CD14-positive monocyte (primary cell): Measurements from ENCODE around the gene CHRNA4. TPM values are rescaled to one million over a fixed set of nuclear protein-coding genes. Genes with fewer than 3 reads are reported as not detected.

Source experiments
- DNase-seq, 3 donors: peaks; one replicate each; pipeline ENCODE4 v3.0.0-alpha.2; 2011 to 2022
- H2AFZ ChIP-seq: 2 replicates; pipeline ENCODE4 v1.6.0; 2012; ENCODE audit warnings: mild to moderate bottlenecking, low read depth, low read length, inconsistent platforms; ENCODE audit not compliant: insufficient read depth, poor library complexity, severe bottlenecking
- H3K27ac ChIP-seq, 2 donors: 1 replicate in 1 of 2; 2 replicates in 1 of 2; pipeline ENCODE4 v1.5.1; 2012 to 2013; ENCODE audit warnings: low read length in 2 of 2, control low read depth in 1 of 2, inconsistent platforms in 1 of 2, low read depth in 1 of 2, mild to moderate bottlenecking in 1 of 2
- H3K27me3 ChIP-seq, 2 donors: one replicate each; pipeline versions ENCODE4 v1.6.0 to v1.6.1; 2011 to 2013; ENCODE audit warnings: low read length in 2 of 2; ENCODE audit not compliant: control insufficient read depth in 2 of 2, insufficient read depth in 2 of 2
- H3K36me3 ChIP-seq, 2 donors: replicated peaks in 1 of 2; 1 replicate in 1 of 2; 2 replicates in 1 of 2; pipeline versions ENCODE4 v1.5.1 to v1.6.1; 2012 to 2013; ENCODE audit warnings: low read length in 2 of 2, control low read depth in 1 of 2, inconsistent platforms in 1 of 2, mild to moderate bottlenecking in 1 of 2; ENCODE audit not compliant: insufficient read depth in 2 of 2, control insufficient read depth in 1 of 2
- H3K4me1 ChIP-seq, 2 donors: 1 replicate in 1 of 2; 2 replicates in 1 of 2; pipeline versions ENCODE4 v1.5.1 to v1.6.1; 2012 to 2013; ENCODE audit warnings: low read length in 2 of 2, control low read depth in 1 of 2, inconsistent platforms in 1 of 2, mild to moderate bottlenecking in 1 of 2, moderate library complexity in 1 of 2; ENCODE audit not compliant: insufficient read depth in 2 of 2, control insufficient read depth in 1 of 2
- H3K4me2 ChIP-seq: replicated peaks from 2 replicates; pipeline ENCODE3; 2012; ENCODE audit warnings: low read length, moderate library complexity, mild to moderate bottlenecking; ENCODE audit not compliant: poor library complexity, severe bottlenecking; ENCODE audit errors: extremely low read depth
- H3K4me3 ChIP-seq, 3 experiments: fragments of 200-600 bp in 1 of 3; sonication (generic) in 1 of 3; replicated peaks in 1 of 3; 1 replicate in 2 of 3; 2 replicates in 1 of 3; pipeline ENCODE4 v1.5.1; 2011 to 2013; ENCODE audit warnings: low read length in 3 of 3, mild to moderate bottlenecking in 3 of 3, control low read depth in 2 of 3, low read depth in 2 of 3, inconsistent platforms in 1 of 3, moderate library complexity in 1 of 3
- H3K79me2 ChIP-seq: 2 replicates; pipeline ENCODE4 v1.6.0; 2012; ENCODE audit warnings: mild to moderate bottlenecking, control low read depth, inconsistent platforms, low read length, moderate library complexity; ENCODE audit not compliant: insufficient read depth
- H3K9ac ChIP-seq: 2 replicates; pipeline ENCODE4 v1.6.0; 2017; ENCODE audit warnings: low read length, mild to moderate bottlenecking; ENCODE audit not compliant: insufficient read depth, poor library complexity, severe bottlenecking
- H3K9me3 ChIP-seq, 2 donors: replicated peaks in 1 of 2; 1 replicate in 1 of 2; 2 replicates in 1 of 2; pipeline versions ENCODE4 v1.5.1 to v1.6.1; 2012 to 2013; ENCODE audit warnings: low read length in 2 of 2, control low read depth in 1 of 2; ENCODE audit not compliant: control insufficient read depth in 1 of 2, insufficient read depth in 1 of 2
- H4K20me1 ChIP-seq: 2 replicates; pipeline ENCODE4 v1.6.0; 2012; ENCODE audit warnings: mild to moderate bottlenecking, low read length, control low read depth, moderate library complexity; ENCODE audit not compliant: insufficient read depth
- H3K27ac Mint-ChIP-seq, 7 donors: one replicate each; pipeline ENCODE4 v1.8.0; 2020; ENCODE audit warnings: mild to moderate bottlenecking in 7 of 7, mixed read lengths in 7 of 7, moderate library complexity in 6 of 7, inconsistent platforms in 2 of 7
- H3K27me3 Mint-ChIP-seq, 3 donors: one replicate each; pipeline ENCODE4 v1.8.0; 2021 to 2022; ENCODE audit warnings: low read depth in 3 of 3, mild to moderate bottlenecking in 3 of 3, mixed read lengths in 3 of 3, moderate library complexity in 3 of 3, inconsistent platforms in 1 of 3
- H3K36me3 Mint-ChIP-seq, 2 donors: one replicate each; pipeline ENCODE4 v1.8.0; 2020; ENCODE audit warnings: mixed read lengths in 2 of 2, inconsistent platforms in 1 of 2, mild to moderate bottlenecking in 1 of 2
- H3K4me1 Mint-ChIP-seq: one replicate; pipeline ENCODE4 v1.8.0; 2020; ENCODE audit warnings: mild to moderate bottlenecking, mixed read lengths
- H3K4me3 Mint-ChIP-seq, 2 donors: one replicate each; pipeline ENCODE4 v1.8.0; 2020; ENCODE audit warnings: mild to moderate bottlenecking in 2 of 2, mixed read lengths in 2 of 2, moderate library complexity in 1 of 2
- H3K9me3 Mint-ChIP-seq, 7 donors: one replicate each; pipeline ENCODE4 v1.8.0; 2020 to 2022; ENCODE audit warnings: mixed read lengths in 7 of 7, mild to moderate bottlenecking in 6 of 7, moderate library complexity in 6 of 7, inconsistent platforms in 2 of 7
- WGBS: methylation state at CpG from one replicate; pipeline ENCODE4 v1.1.5; 2013; ENCODE audit warnings: missing lambda C conversion rate; ENCODE audit not compliant: insufficient coverage; 5-methylcytosine and 5-hydroxymethylcytosine counted together
- intact Hi-C, 2 donors: fragments of 100-400 bp; cut with micrococcal nuclease; formaldehyde crosslinking; loops; one replicate each; pipeline versions ENCODE4 v1.15.0 to v1.15.1; 2023
- polyA plus RNA-seq, 3 donors: library from polyadenylated mRNA; depleted of rRNA in 1 of 3; unstranded in 2 of 3; stranded (reverse) in 1 of 3; fragments of 300-500 nt in 2 of 3; fragments of >200 nt in 1 of 3; fragmentation: Illumina TruSeq in 2 of 3; gene quantifications; 1 replicate in 2 of 3; 2 replicates in 1 of 3; pipeline ENCODE4 v1.2.3, GENCODE V29; 2012 to 2021
- TF ChIP-seq, protein P1 (sequence below): fragments of 200-600 bp; IDR thresholded peaks from one replicate; pipeline ENCODE4 v1.8.0; 2022; ENCODE audit warnings: antibody characterized with exemption, mild to moderate bottlenecking

Gene CHRNA4
- polyA plus RNA-seq, 3 donors = not detected

GRCh38 chr20:63329331-63330083 lies 31.6 kb downstream of the CHRNA4 start:
- no peaks in the 10 kb centered on the region for H4K20me1 ChIP-seq
- no peaks in the 10 kb centered on the region for H3K79me2 ChIP-seq
- no peak overlapping the region for H3K27ac ChIP-seq
- intact Hi-C loops = no loop called here
- Mint-ChIP-seq H3K4me1 (peaks cover 3% of the 10 kb centered on the region), H3K36me3 (no peaks in the 10 kb centered on the region), H3K4me3 (no peak overlapping the region), H3K9me3 (peaks cover 14 to 24% (median 18%) of the 10 kb centered on the region in 7 donors), H3K27ac (no peak overlapping the region), H3K27me3 (peaks cover 1 to 4% (median 4%) of the 10 kb centered on the region in 3 donors)
- H3K9ac ChIP-seq = no peak overlapping the region
- no peak for DNase-seq
- no peak overlapping the region for H2AFZ ChIP-seq
- H3K36me3 ChIP-seq = no peaks in the 10 kb centered on the region
- TF ChIP-seq, protein P1, sequence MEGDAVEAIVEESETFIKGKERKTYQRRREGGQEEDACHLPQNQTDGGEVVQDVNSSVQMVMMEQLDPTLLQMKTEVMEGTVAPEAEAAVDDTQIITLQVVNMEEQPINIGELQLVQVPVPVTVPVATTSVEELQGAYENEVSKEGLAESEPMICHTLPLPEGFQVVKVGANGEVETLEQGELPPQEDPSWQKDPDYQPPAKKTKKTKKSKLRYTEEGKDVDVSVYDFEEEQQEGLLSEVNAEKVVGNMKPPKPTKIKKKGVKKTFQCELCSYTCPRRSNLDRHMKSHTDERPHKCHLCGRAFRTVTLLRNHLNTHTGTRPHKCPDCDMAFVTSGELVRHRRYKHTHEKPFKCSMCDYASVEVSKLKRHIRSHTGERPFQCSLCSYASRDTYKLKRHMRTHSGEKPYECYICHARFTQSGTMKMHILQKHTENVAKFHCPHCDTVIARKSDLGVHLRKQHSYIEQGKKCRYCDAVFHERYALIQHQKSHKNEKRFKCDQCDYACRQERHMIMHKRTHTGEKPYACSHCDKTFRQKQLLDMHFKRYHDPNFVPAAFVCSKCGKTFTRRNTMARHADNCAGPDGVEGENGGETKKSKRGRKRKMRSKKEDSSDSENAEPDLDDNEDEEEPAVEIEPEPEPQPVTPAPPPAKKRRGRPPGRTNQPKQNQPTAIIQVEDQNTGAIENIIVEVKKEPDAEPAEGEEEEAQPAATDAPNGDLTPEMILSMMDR = no peak
- H3K4me3 ChIP-seq = no peak overlapping the region
- H3K4me2 ChIP-seq = no peak overlapping the region
- WGBS = 86% methylated on average over 18 of the region's 18 CpGs
- no peaks in the 10 kb centered on the region for H3K27me3 ChIP-seq
- H3K9me3 ChIP-seq = peaks cover 11 to 23% of the 10 kb centered on the region in 2 donors
- peaks cover 5 to 6% of the 10 kb centered on the region in 2 donors for H3K4me1 ChIP-seq

DNA sequence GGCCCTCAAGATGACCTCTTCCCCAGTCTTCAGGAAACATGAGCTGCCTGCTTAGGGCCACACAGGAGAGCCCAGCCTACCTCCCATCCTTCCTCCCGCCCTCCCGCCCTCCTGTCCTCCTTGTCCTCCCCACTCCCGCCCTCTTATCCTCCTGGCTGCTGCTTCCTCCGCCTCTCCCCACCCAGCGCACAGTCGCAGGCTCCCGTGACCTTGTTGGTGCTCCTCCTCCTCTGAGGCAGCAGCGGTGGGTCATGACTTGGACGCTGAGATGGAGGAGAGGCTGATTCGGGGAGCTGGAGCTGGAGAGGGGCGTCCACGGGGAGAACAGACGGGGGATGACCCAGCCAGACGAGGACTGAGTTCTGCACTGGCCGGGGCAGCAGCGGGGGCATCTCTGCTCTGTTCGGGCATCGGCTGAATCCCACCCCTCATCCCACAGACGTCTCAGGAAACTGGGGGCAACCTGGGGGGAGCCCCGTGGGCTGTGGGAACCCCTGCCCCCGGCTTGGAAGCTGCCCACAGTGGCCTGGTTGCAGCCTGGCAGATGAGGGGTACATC lies 32.4 kb downstream of the CHRNA4 start:
- H3K27ac Mint-ChIP-seq = no peak overlapping the region
- peaks cover 11 to 23% of the 10 kb centered on the region in 2 donors for H3K9me3 ChIP-seq
- H3K4me1 Mint-ChIP-seq = peaks cover 3% of the 10 kb centered on the region
- H3K27me3 Mint-ChIP-seq = peaks cover 4% of the 10 kb centered on the region in 3 donors
- no peaks in the 10 kb centered on the region for H3K27me3 ChIP-seq
- H3K4me3 Mint-ChIP-seq = no peak overlapping the region
- H3K27ac ChIP-seq = no peak overlapping the region
- H3K9me3 Mint-ChIP-seq = peaks cover 14 to 24% (median 18%) of the 10 kb centered on the region in 7 donors
- no peaks in the 10 kb centered on the region for H4K20me1 ChIP-seq
- TF ChIP-seq, protein P1 = no peak
- H3K79me2 ChIP-seq = no peaks in the 10 kb centered on the region
- H3K4me3 ChIP-seq = no peak overlapping the region
- intact Hi-C loops = no loop called here
- 65% methylated on average over 10 of the region's 21 CpGs for WGBS
- no peak overlapping the region for H2AFZ ChIP-seq
- no peaks in the 10 kb centered on the region for H3K36me3 ChIP-seq
- H3K4me2 ChIP-seq = no peak overlapping the region
- no peaks in the 10 kb centered on the region for H3K36me3 Mint-ChIP-seq
- H3K9ac ChIP-seq = no peak overlapping the region
- peaks cover 5 to 6% of the 10 kb centered on the region in 2 donors for H3K4me1 ChIP-seq
- no peak for DNase-seq
